WTC11 (cell line): ENCODE results near the gene BNC2. TPM values are rescaled to one million over a fixed set of nuclear protein-coding genes. Genes with fewer than 3 reads are reported as not detected.

Experiments used
- ATAC-seq: fragments of 200-7000 bp; cut with Tn5 transposase; 2 replicates; pipeline ENCODE4 v1.10.0; 2021; ENCODE audit warnings: mild to moderate bottlenecking, moderate library complexity
- CTCF ChIA-PET: fragments of 300-600 bp; sonication (Branson Sonifier 250); formaldehyde crosslinking; loops from one replicate; lab custom pipeline; 2021; ENCODE audit warnings: antibody characterized with exemption; lab: Charles Lee
- POLR2A ChIA-PET: fragments of 350-600 bp; sonication (Branson Sonifier 250); formaldehyde crosslinking; loops from one replicate; lab custom pipeline; 2021; ENCODE audit warnings: antibody characterized with exemption; lab: Charles Lee
- DNase-seq: peaks from one replicate; pipeline ENCODE4 v3.0.0; 2021; ENCODE audit warnings: low spot score
- H3K27ac Mint-ChIP-seq: 2 replicates; pipeline ENCODE4 v1.8.0; 2021; ENCODE audit warnings: mixed read lengths
- H3K27me3 Mint-ChIP-seq: 2 replicates; pipeline ENCODE4 v1.8.0; 2021; ENCODE audit warnings: low read depth, mild to moderate bottlenecking, moderate library complexity, mixed read lengths
- H3K36me3 Mint-ChIP-seq: 2 replicates; pipeline ENCODE4 v1.8.0; 2021; ENCODE audit warnings: mixed read lengths
- H3K4me1 Mint-ChIP-seq: 2 replicates; pipeline ENCODE4 v1.8.0; 2022; ENCODE audit warnings: mixed read lengths
- H3K4me3 Mint-ChIP-seq: 2 replicates; pipeline ENCODE4 v1.8.0; 2021; ENCODE audit warnings: mild to moderate bottlenecking, moderate library complexity, mixed read lengths
- H3K9me3 Mint-ChIP-seq: 2 replicates; pipeline ENCODE4 v1.8.0; 2021; ENCODE audit warnings: mixed read lengths
- AR ChIP-seq: fragments of 250-450 bp; sonication (Bioruptor Pico); IDR thresholded peaks from 2 replicates; pipeline ENCODE4 v1.9.0; 2021; ENCODE audit warnings: mild to moderate bottlenecking
- ATF6 ChIP-seq: sonication (generic); formaldehyde crosslinking; IDR thresholded peaks from 2 replicates; pipeline ENCODE4 v1.8.1; 2023; ENCODE audit warnings: mild to moderate bottlenecking, missing genetic modification reagents
- CTCF ChIP-seq: fragments of 200-600 bp; IDR thresholded peaks from 2 replicates; pipeline ENCODE4 v1.8.0; 2022; ENCODE audit warnings: antibody characterized with exemption
- E2F5 ChIP-seq: sonication (generic); formaldehyde crosslinking; IDR thresholded peaks from 2 replicates; pipeline ENCODE4 v1.8.1; 2022; ENCODE audit warnings: mild to moderate bottlenecking, moderate library complexity, missing genetic modification reagents
- FOXK1 ChIP-seq: sonication (generic); formaldehyde crosslinking; IDR thresholded peaks from 2 replicates; pipeline ENCODE4 v1.8.0; 2022; ENCODE audit warnings: mild to moderate bottlenecking, moderate library complexity, missing genetic modification reagents
- GABPB1 ChIP-seq: sonication (generic); formaldehyde crosslinking; IDR thresholded peaks from 2 replicates; pipeline ENCODE4 v1.8.1; 2023; ENCODE audit warnings: mild to moderate bottlenecking, missing genetic modification reagents
- GRHL2 ChIP-seq: fragments of 250-450 bp; sonication (Bioruptor Pico); IDR thresholded peaks from 2 replicates; pipeline ENCODE4 v1.8.0; 2022; ENCODE audit warnings: mild to moderate bottlenecking, moderate library complexity; ENCODE audit not compliant: insufficient replicate concordance, severe bottlenecking
- JAZF1 ChIP-seq: fragments of 250-450 bp; sonication (Bioruptor Pico); IDR thresholded peaks from 2 replicates; pipeline ENCODE4 v1.9.0; 2021; ENCODE audit warnings: moderate library complexity, mild to moderate bottlenecking, inconsistent platforms
- JUN ChIP-seq: sonication (generic); formaldehyde crosslinking; IDR thresholded peaks from 2 replicates; pipeline ENCODE4 v1.8.0; 2023; ENCODE audit warnings: mild to moderate bottlenecking, missing genetic modification reagents
- KAT7 ChIP-seq: sonication (generic); formaldehyde crosslinking; IDR thresholded peaks from 2 replicates; pipeline ENCODE4 v1.8.1; 2023; ENCODE audit warnings: missing genetic modification reagents, mild to moderate bottlenecking, borderline replicate concordance
- MXD4 ChIP-seq: fragments of 250-450 bp; sonication (Bioruptor Pico); IDR thresholded peaks from 2 replicates; pipeline ENCODE4 v1.8.0; 2021; ENCODE audit warnings: mild to moderate bottlenecking, moderate library complexity, borderline replicate concordance
- MYBL2 ChIP-seq: sonication (generic); formaldehyde crosslinking; IDR thresholded peaks from 2 replicates; pipeline ENCODE4 v1.8.1; 2023; ENCODE audit warnings: mild to moderate bottlenecking, moderate library complexity, missing genetic modification reagents
- NFE2L1 ChIP-seq: sonication (generic); formaldehyde crosslinking; IDR thresholded peaks from 2 replicates; pipeline ENCODE4 v1.8.1; 2023; ENCODE audit warnings: missing genetic modification reagents
- NFYB ChIP-seq: sonication (generic); formaldehyde crosslinking; conservative IDR thresholded peaks from 2 replicates; pipeline ENCODE4 v1.8.0; 2022; ENCODE audit warnings: low read depth, missing genetic modification reagents
- NR1H2 ChIP-seq: sonication (generic); formaldehyde crosslinking; IDR thresholded peaks from 2 replicates; pipeline ENCODE4 v1.9.0; 2021; ENCODE audit warnings: mild to moderate bottlenecking, moderate library complexity, missing genetic modification reagents
- PRRX2 ChIP-seq: fragments of 250-450 bp; sonication (Bioruptor Pico); IDR thresholded peaks from 2 replicates; pipeline ENCODE4 v1.8.0; 2021; ENCODE audit warnings: mild to moderate bottlenecking
- RELA ChIP-seq: sonication (generic); formaldehyde crosslinking; IDR thresholded peaks from 2 replicates; pipeline ENCODE4 v1.8.1; 2022; ENCODE audit warnings: missing genetic modification reagents, mild to moderate bottlenecking, borderline replicate concordance
- SMAD3 ChIP-seq: sonication (generic); formaldehyde crosslinking; IDR thresholded peaks from 2 replicates; pipeline ENCODE4 v1.8.0; 2022; ENCODE audit warnings: missing genetic modification reagents, mild to moderate bottlenecking, borderline replicate concordance
- ZNF121 ChIP-seq: sonication (generic); formaldehyde crosslinking; IDR thresholded peaks from 2 replicates; pipeline ENCODE4 v1.8.0; 2023; ENCODE audit warnings: missing genetic modification reagents
- ZNF138 ChIP-seq: sonication (generic); formaldehyde crosslinking; conservative IDR thresholded peaks from 2 replicates; pipeline ENCODE4 v1.8.1; 2022; ENCODE audit warnings: mild to moderate bottlenecking, moderate library complexity, missing genetic modification reagents
- ZNF281 ChIP-seq: sonication (generic); formaldehyde crosslinking; IDR thresholded peaks from 2 replicates; pipeline ENCODE4 v1.8.0; 2023; ENCODE audit warnings: mild to moderate bottlenecking, missing genetic modification reagents
- ZNF317 ChIP-seq: sonication (generic); formaldehyde crosslinking; IDR thresholded peaks from 2 replicates; pipeline ENCODE4 v1.8.1; 2023; ENCODE audit warnings: low read depth, mild to moderate bottlenecking, moderate library complexity, missing genetic modification reagents, borderline replicate concordance
- ZNF425 ChIP-seq: fragments of 250-450 bp; sonication (Bioruptor Pico); conservative IDR thresholded peaks from 2 replicates; pipeline ENCODE4 v1.9.0; 2021; ENCODE audit warnings: mild to moderate bottlenecking
- total RNA-seq: library from RNA; stranded (reverse); gene quantifications from 3 replicates; pipeline ENCODE4 v1.2.3, GENCODE V29; 2021

Gene BNC2
- total RNA-seq, 1 experiment from 2014 or later: 33.3 TPM

GRCh38 chr9:16475996-16476395 is 394.5 kb downstream of the BNC2 start (continued):
- no peak for TF ChIP-seq GABPB1

GRCh38 chr9:16475257-16475656 is 395.2 kb downstream of the BNC2 start:
- DNase-seq (no peak), ATAC-seq (no peak)
- ChIA-PET CTCF (no interaction called here), POLR2A (no interaction called here)
- H3K4me3 Mint-ChIP-seq: no peak overlapping the region
- H3K27ac Mint-ChIP-seq: no peak overlapping the region
- no peaks in the 10 kb centered on the region; the same call in 1 of the 2 replicates for H3K27me3 Mint-ChIP-seq
- peaks cover 33% of the 10 kb centered on the region for H3K9me3 Mint-ChIP-seq
- TF ChIP-seq RELA (CRISPR knock-in tag): no peak
- no peak for TF ChIP-seq NFE2L1 (CRISPR knock-in tag)
- TF ChIP-seq GRHL2 (CRISPR knock-in tag): no peak
- TF ChIP-seq NR1H2: no peak
- no peak for TF ChIP-seq ZNF121 (CRISPR knock-in tag)
- TF ChIP-seq JAZF1 (CRISPR knock-in tag): no peak
- no peak for TF ChIP-seq ATF6 (CRISPR knock-in tag)
- TF ChIP-seq JUN (CRISPR knock-in tag): no peak
- TF ChIP-seq SMAD3 (CRISPR knock-in tag): no peak
- no peak for TF ChIP-seq NFYB (CRISPR knock-in tag)
- H3K36me3 Mint-ChIP-seq: peaks cover 28% of the 10 kb centered on the region
- H3K4me1 Mint-ChIP-seq: peaks cover 35% of the 10 kb centered on the region

- Mint-ChIP-seq H3K27me3 (no peaks in the 10 kb centered on the region; the same call in 1 of the 2 replicates), H3K4me1 (peaks cover 6% of the 10 kb centered on the region), H3K27ac (no peak overlapping the region), H3K4me3 (no peak overlapping the region), H3K36me3 (peaks cover 32% of the 10 kb centered on the region), H3K9me3 (peaks cover 30% of the 10 kb centered on the region)
- ChIA-PET POLR2A (no interaction called here), CTCF (no interaction called here)
- no peak for DNase-seq
- TF ChIP-seq GRHL2 (CRISPR knock-in tag) (no peak), E2F5 (CRISPR knock-in tag) (no peak), ZNF281 (CRISPR knock-in tag) (no peak), MYBL2 (CRISPR knock-in tag) (no peak), MXD4 (CRISPR knock-in tag) (no peak), FOXK1 (CRISPR knock-in tag) (no peak), AR (CRISPR knock-in tag) (no peak), ZNF317 (CRISPR knock-in tag) (no peak), ZNF138 (no peak), KAT7 (CRISPR knock-in tag) (no peak), CTCF (no peak), PRRX2 (CRISPR knock-in tag) (no peak), ZNF425 (CRISPR knock-in tag) (no peak)
- no peak for ATAC-seq
Measured at GRCh38 chr9:16469184-16469583, 401.3 kb downstream of the BNC2 start.
